ENCODE data around the gene FSTL4. TPM values are rescaled to one million over a fixed set of nuclear protein-coding genes. Genes with fewer than 3 reads are reported as not detected.

Gene FSTL4
- total RNA-seq, 1 donor from 2014 or later: 14.3 TPM

- H3K4me1 Mint-ChIP-seq: peaks cover 24% of the 10 kb centered on the region
- H3K36me3 Mint-ChIP-seq: no peaks in the 10 kb centered on the region
- TF ChIP-seq, protein P1, sequence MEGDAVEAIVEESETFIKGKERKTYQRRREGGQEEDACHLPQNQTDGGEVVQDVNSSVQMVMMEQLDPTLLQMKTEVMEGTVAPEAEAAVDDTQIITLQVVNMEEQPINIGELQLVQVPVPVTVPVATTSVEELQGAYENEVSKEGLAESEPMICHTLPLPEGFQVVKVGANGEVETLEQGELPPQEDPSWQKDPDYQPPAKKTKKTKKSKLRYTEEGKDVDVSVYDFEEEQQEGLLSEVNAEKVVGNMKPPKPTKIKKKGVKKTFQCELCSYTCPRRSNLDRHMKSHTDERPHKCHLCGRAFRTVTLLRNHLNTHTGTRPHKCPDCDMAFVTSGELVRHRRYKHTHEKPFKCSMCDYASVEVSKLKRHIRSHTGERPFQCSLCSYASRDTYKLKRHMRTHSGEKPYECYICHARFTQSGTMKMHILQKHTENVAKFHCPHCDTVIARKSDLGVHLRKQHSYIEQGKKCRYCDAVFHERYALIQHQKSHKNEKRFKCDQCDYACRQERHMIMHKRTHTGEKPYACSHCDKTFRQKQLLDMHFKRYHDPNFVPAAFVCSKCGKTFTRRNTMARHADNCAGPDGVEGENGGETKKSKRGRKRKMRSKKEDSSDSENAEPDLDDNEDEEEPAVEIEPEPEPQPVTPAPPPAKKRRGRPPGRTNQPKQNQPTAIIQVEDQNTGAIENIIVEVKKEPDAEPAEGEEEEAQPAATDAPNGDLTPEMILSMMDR (IDR thresholded peaks at IDR 0.05; ENCODE audit: unreplicated experiment): no peak
- DNase-seq (ENCODE audit: low spot score in 2 of 2, unreplicated experiment in 2 of 2): no peak
- H3K27ac Mint-ChIP-seq: peak overlapping the region; percentile 2
- H3K27me3 Mint-ChIP-seq (ENCODE audit: low read depth): no peaks in the 10 kb centered on the region
- no peak overlapping the region for H3K4me3 Mint-ChIP-seq
- H3K9me3 Mint-ChIP-seq: peaks cover 3% of the 10 kb centered on the region
Measured at GRCh38 chr5:133468596-133468995, 143.7 kb downstream of the FSTL4 start.

- Mint-ChIP-seq H3K9me3 (peaks cover 3% of the 10 kb centered on the region), H3K27me3 (ENCODE audit: low read depth) (no peaks in the 10 kb centered on the region), H3K4me1 (peaks cover 25% of the 10 kb centered on the region), H3K4me3 (no peak overlapping the region), H3K27ac (no peak overlapping the region), H3K36me3 (no peaks in the 10 kb centered on the region)
- TF ChIP-seq, protein P1 (IDR thresholded peaks at IDR 0.05; ENCODE audit: unreplicated experiment): no peak
- no peak for DNase-seq (ENCODE audit: low spot score in 2 of 2, unreplicated experiment in 2 of 2)
Measured at GRCh38 chr5:133467826-133468463, 144.4 kb downstream of the FSTL4 start.

DNA sequence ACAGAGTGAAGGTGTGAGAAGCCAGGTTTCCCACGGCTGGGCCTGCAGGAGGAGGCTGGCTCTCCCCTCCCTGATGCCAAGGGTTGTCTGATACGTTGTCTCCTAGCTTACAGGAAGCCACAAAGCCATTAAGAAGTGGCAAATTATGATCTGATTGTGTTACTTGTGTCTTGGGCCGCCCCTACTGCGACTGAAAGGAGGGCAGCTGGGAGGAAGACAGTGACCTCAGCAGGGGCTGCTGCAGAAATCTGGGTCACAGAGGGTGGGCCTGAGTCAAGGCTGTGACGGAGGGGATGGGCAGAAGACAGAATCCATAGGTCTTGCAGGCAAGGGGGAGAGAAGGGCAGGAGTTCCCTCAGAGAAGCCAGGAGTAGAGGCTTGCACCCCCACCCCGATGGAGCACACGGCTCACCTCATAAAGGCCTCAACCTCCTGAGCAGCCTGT, 145.0 kb downstream of the FSTL4 start:
- TF ChIP-seq, protein P1 (IDR thresholded peaks at IDR 0.05; ENCODE audit: unreplicated experiment): no peak
- Mint-ChIP-seq H3K27me3 (ENCODE audit: low read depth) (no peaks in the 10 kb centered on the region), H3K4me1 (peaks cover 26% of the 10 kb centered on the region), H3K27ac (no peak overlapping the region), H3K36me3 (no peaks in the 10 kb centered on the region), H3K9me3 (peaks cover 3% of the 10 kb centered on the region), H3K4me3 (no peak overlapping the region)
- no peak for DNase-seq (ENCODE audit: low spot score in 2 of 2, unreplicated experiment in 2 of 2)

DNA sequence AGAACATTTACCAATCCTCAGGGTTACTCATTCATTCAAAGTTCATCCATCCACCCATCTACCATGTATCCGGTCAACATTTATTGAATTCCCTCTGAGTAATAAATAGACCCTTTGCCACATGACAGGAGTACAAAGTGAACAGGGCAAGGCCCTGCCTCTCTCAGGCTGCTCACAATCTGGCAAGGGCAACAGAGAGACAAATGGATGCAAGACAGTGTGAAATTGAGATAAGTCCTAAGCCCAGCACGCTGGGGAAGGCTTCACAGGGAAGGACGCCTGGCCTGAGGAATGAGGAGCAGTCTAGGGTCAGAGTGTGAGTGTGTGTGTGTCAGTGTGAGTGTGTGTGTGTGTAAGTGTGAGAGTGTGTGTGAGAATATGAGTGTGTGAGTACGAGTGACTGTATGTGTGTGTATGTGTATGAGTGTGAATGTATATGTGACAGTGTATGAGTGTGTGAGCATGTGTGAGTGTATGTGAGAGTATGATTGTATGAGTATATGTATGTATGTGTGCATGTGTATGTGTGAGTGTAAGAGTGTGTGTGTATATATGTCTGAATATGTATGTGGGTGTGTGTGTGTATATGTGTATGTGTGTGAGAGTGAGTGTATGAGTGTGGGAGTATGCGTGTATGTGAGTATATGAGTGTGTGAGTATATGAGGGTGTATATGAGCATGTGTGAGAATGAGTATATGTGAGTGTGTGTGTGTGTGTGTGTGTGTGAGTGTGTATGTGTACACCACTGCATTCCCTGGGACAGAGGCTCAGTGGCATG, 145.6 kb downstream of the FSTL4 start:
- Mint-ChIP-seq H3K36me3 (no peaks in the 10 kb centered on the region), H3K4me3 (no peak overlapping the region), H3K27ac (no peak overlapping the region), H3K27me3 (ENCODE audit: low read depth) (no peaks in the 10 kb centered on the region), H3K4me1 (peaks cover 31% of the 10 kb centered on the region), H3K9me3 (no peaks in the 10 kb centered on the region)
- DNase-seq (ENCODE audit: low spot score in 2 of 2, unreplicated experiment in 2 of 2): no peak
- TF ChIP-seq, protein P1 (IDR thresholded peaks at IDR 0.05; ENCODE audit: unreplicated experiment): no peak

- no peaks in the 10 kb centered on the region for H3K9me3 Mint-ChIP-seq
- no peak overlapping the region for H3K4me3 Mint-ChIP-seq
- H3K36me3 Mint-ChIP-seq: no peaks in the 10 kb centered on the region
- H3K27ac Mint-ChIP-seq: no peak overlapping the region
- no peaks in the 10 kb centered on the region for H3K27me3 Mint-ChIP-seq (ENCODE audit: low read depth)
- peaks cover 54% of the 10 kb centered on the region for H3K4me1 Mint-ChIP-seq
- TF ChIP-seq, protein P1 (IDR thresholded peaks at IDR 0.05; ENCODE audit: unreplicated experiment): no peak
- no peak for DNase-seq (ENCODE audit: low spot score in 2 of 2, unreplicated experiment in 2 of 2)
Measured at GRCh38 chr5:133464013-133464412, 148.3 kb downstream of the FSTL4 start.
